RWPE1 (cell line): ENCODE data around the gene OPTC.
A peak's percentile ranks its signal among the peaks of the same experiment; 100 is the strongest.

ENCODE experiments used
- CTCF ChIA-PET: fragments of 350-600 bp; sonication (Branson Sonifier 250); formaldehyde crosslinking; extraction: SDS; loops from one replicate; lab custom pipeline; 2021; lab: Yijun Ruan, JAX
- POLR2A ChIA-PET: fragments of 400-600 bp; formaldehyde crosslinking; extraction: SDS; loops from one replicate; lab custom pipeline; 2020; ENCODE audit warnings: antibody characterized with exemption; ENCODE audit not compliant: low non-redundant PET; lab: Yijun Ruan, JAX
- DNase-seq: peaks from one replicate; pipeline ENCODE4 v3.0.0; 2012; ENCODE audit warnings: low spot score
- H3K27ac ChIP-seq: fragments of 450-650 bp; 2 replicates; pipeline ENCODE4 v1.5.1; 2017
- TF ChIP-seq, protein P1 (sequence below): fragments of 450-650 bp; conservative IDR thresholded peaks from 2 replicates; pipeline ENCODE4 v1.5.1; 2017; ENCODE audit warnings: low read depth, mild to moderate bottlenecking

OPTC gene

DNA sequence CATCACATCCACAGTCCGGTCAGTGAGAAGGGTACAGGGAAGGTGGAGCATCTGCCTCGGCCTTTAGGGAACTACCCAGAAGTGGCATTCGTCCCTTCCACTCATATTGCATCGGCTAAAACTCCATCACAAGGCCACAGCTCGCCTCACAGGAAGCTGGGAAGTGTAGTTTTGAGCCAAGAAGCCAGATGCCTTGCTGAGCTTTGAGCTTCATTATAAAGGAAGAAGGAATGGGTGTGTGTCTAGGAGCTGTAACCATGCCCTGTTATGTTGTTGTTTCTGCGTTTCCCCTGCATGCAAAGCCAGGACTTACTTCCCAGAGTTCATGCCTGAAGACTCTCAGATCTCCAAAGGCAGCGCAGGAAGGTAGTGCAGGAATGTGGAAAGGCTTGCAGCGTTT lies 61.1 kb downstream of the OPTC start:
- POLR2A ChIA-PET, result no interaction called here

DNA sequence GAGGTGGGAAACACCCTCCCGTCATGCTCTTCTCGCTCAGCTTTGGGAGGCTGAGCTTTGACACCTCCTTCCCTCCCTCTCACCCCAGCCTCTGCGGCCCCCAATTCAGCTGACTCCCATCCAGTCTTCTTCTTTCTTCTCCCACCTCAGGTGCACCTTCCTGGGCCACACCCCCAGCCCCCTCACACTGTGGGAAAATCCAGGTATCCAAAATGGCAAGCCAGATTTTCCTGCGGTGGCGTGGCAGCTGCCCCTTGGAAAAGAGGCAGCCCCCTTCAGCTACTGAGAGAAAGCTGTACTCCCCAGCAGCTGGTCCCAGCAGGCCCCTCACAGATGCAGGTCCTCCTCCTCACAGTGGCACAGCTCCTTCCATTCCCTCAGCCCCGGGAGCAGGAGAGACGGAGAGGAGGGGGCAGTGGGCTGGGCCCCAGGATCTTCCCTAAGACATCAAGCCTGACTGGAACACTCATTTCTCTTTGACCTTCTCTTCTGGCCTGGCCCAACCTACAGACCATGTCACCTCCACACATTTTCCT lies 61.6 kb downstream of the OPTC start:
- TF ChIP-seq, protein P1, sequence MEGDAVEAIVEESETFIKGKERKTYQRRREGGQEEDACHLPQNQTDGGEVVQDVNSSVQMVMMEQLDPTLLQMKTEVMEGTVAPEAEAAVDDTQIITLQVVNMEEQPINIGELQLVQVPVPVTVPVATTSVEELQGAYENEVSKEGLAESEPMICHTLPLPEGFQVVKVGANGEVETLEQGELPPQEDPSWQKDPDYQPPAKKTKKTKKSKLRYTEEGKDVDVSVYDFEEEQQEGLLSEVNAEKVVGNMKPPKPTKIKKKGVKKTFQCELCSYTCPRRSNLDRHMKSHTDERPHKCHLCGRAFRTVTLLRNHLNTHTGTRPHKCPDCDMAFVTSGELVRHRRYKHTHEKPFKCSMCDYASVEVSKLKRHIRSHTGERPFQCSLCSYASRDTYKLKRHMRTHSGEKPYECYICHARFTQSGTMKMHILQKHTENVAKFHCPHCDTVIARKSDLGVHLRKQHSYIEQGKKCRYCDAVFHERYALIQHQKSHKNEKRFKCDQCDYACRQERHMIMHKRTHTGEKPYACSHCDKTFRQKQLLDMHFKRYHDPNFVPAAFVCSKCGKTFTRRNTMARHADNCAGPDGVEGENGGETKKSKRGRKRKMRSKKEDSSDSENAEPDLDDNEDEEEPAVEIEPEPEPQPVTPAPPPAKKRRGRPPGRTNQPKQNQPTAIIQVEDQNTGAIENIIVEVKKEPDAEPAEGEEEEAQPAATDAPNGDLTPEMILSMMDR, result no peak
- H3K27ac ChIP-seq, result peak overlapping the region; percentile 17; the same call in 1 of the 2 replicates
- CTCF ChIA-PET, result interaction anchor here (0.6 kb wide), 2 partner anchors 146 to 1252 kb away, joined by 3 read pairs; no protein-coding TSS in a partner anchor
- POLR2A ChIA-PET, result no interaction called here
- no peak for DNase-seq

More for the DNA sequence above, 61.1 kb downstream of the OPTC start:
- CTCF ChIA-PET, result interaction anchor here (0.5 kb wide), 1 partner anchor 68 kb away, joined by 3 read pairs; no protein-coding TSS in a partner anchor
- no peak overlapping the region for H3K27ac ChIP-seq
- DNase-seq, result no peak
- TF ChIP-seq, protein P1, result no peak

DNA sequence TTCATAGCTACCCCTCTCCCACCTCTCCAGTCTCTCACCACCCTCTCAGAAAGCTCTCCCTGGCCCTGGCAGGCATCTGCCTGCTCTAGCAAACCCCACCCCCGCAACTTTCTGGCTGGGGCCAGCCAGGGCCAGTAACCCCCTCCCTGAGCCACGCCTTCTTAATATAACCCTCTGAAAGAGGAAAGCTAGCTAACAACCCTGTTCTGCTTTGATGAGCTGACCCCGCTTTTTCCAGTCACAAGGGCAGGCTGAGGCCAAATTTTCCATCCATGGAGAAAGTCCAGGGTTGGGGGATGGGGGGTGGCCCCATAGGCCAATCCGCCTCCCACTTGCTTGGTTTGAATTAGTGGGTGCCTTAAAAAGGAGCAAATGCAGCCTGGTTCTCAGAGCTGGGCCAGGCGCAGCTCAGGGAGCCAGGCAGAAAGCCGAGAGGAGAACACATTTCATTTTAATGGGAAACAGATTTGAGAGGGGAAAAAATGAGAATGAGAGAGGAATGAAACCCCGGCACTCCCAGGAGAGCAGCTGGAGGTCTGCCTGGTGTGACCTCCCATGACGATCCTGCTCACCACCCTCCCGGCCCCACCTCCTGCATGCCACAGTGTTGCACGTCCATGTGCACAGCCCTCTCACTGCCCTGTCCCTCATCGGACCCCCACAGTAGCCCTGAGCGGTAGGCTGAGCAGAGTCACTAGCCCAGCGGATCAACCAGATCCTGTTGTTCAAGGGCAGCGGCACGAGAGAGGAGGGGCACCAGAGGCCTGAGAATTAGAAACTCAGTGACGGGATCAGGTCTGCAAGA lies 62.3 kb downstream of the OPTC start:
- TF ChIP-seq, protein P1, result no peak
- POLR2A ChIA-PET, result no interaction called here
- DNase-seq, result no peak
- CTCF ChIA-PET, result interaction anchor here (0.6 kb wide), 2 partner anchors 145 to 1251 kb away, joined by 3 read pairs; no protein-coding TSS in a partner anchor
- H3K27ac ChIP-seq, result peak overlapping the region; percentile 17

DNA sequence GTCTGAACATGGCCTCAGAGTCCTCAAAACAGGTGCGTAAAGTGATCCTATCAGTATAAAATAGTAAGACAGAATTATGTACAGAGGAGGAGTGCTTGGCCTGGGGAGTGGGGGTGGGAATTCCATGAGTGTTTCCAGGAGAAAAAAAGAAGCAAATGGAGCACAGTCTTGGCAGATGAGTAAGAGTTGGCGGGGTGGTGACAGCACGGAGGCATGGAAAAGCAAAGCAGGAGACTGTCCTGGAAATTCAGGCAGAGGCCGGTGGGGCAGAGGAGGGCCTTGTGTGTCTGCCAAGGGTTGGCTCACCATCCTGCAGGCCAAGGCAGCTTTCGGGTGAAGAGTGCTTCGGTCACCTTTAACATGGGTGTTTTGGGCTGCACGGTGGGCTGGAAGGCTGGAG lies 63.4 kb downstream of the OPTC start:
- TF ChIP-seq, protein P1, result no peak
- H3K27ac ChIP-seq, result peak overlapping the region; percentile 76
- DNase-seq, result peak; percentile 68
- ChIA-PET CTCF (interaction anchor here (0.5 to 1.7 kb wide), 3 partner anchors 46 to 117 kb away, joined by 3 to 10 read pairs (median 3); no protein-coding TSS in a partner anchor), POLR2A (no interaction called here)

DNA sequence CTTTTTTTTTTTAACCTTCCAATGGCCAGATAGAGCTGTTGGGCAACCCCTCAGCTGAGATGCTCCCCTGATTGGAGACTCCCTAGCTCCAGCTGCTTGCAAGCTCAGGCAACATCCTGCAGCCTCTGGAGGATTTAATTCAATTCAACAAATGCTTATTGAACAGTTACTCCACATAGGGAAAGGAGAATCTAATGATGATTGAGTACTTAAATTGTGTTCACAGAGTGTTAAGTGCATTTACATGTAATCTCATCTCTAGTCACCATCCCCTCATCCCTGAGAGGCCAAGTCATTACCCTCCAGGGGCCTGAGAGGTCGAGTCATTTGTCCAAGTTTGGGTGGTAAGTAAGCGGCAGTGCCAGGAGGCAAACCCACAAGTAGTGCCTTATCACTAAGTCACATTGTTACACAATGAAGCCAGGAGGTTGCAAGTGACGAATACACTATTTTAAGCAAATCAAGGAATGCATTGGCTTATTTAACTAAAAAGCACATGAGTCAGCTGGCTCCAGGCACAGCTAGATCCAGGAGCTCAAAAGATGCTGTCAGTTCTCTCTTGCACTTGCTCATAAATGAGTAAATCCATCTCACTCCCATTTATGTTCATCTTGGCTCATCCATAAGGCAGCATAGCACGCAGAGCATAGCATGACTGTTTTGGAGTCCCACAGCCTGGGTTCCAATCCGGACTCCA lies 64.3 kb downstream of the OPTC start:
- POLR2A ChIA-PET, result interaction anchor here (0.6 kb wide), 1 partner anchor 264 kb away, joined by 4 read pairs; no protein-coding TSS in a partner anchor
- peak overlapping the region; percentile 76 for H3K27ac ChIP-seq
- CTCF ChIA-PET, result interaction anchor here (0.5 to 1.7 kb wide), 3 partner anchors 46 to 116 kb away, joined by 3 to 10 read pairs (median 3); no protein-coding TSS in a partner anchor
- TF ChIP-seq, protein P1, result no peak
- DNase-seq, result peak; percentile 96
